Endothelial cell of umbilical vein (primary cell): Measurements from ENCODE around the gene FAM241B.

Experiments used
- POLR2A ChIP-seq: IDR thresholded peaks from 2 replicates; pipeline ENCODE4 v1.6.1; 2012; ENCODE audit warnings: low read depth, mild to moderate bottlenecking, control low read depth, low read length
- TF ChIP-seq, protein P1 (sequence below), 2 donors: IDR thresholded peaks; 1 replicate in 1 of 2; 2 replicates in 1 of 2; pipeline ENCODE4 v1.5.1; 2011; ENCODE audit warnings: low read length in 2 of 2, mild to moderate bottlenecking in 2 of 2, moderate library complexity in 2 of 2, control low read depth in 1 of 2, inconsistent platforms in 1 of 2, low read depth in 1 of 2; ENCODE audit not compliant: insufficient read depth in 1 of 2; ENCODE audit errors: extremely low read depth in 1 of 2

DNA sequence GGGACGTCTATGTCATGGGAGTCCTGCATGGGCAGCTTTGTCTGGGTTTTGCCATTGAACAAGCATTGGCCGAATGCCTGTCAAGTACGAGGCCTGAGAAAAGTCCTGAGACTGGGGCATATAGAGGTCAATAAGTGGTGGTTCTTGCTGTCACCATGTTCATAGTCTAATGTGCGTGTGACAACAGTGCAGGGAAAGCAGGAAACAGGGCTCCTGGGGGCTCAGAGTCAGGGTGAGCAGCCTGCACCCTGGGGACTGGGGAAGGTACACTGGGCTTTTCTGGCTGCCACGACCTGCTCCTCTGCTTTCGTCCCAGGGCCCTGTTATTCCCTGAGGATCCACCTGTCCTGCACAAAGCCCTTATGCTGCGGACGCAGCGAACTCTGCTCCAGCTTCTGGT is 21.3 kb downstream of the FAM241B start:
- TF ChIP-seq POLR2A = no peak
- TF ChIP-seq, protein P1, sequence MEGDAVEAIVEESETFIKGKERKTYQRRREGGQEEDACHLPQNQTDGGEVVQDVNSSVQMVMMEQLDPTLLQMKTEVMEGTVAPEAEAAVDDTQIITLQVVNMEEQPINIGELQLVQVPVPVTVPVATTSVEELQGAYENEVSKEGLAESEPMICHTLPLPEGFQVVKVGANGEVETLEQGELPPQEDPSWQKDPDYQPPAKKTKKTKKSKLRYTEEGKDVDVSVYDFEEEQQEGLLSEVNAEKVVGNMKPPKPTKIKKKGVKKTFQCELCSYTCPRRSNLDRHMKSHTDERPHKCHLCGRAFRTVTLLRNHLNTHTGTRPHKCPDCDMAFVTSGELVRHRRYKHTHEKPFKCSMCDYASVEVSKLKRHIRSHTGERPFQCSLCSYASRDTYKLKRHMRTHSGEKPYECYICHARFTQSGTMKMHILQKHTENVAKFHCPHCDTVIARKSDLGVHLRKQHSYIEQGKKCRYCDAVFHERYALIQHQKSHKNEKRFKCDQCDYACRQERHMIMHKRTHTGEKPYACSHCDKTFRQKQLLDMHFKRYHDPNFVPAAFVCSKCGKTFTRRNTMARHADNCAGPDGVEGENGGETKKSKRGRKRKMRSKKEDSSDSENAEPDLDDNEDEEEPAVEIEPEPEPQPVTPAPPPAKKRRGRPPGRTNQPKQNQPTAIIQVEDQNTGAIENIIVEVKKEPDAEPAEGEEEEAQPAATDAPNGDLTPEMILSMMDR (IDR thresholded peaks at IDR 0.05; ENCODE audit: extremely low read depth in 1 of 2, insufficient read depth in 1 of 2, low read depth in 1 of 2, low read length in 2 of 2) = no peak
